HAP-1 (cell line): ENCODE results near the gene EML1.

Experiments
- DNase-seq, 2 experiments: peaks; one replicate each; pipeline ENCODE4 v3.0.0-alpha.2; 2016 to 2020; ENCODE audit warnings: low spot score in 2 of 2
- H3K27me3 ChIP-seq: fragments of 250-450 bp; sonication (Bioruptor Pico); 2 replicates; pipeline ENCODE4 v1.5.1; 2020; ENCODE audit warnings: low read depth, mild to moderate bottlenecking, moderate library complexity
- H3K36me3 ChIP-seq: fragments of 250-450 bp; sonication (Bioruptor Pico); replicated peaks from 2 replicates; pipeline ENCODE4 v1.5.1; 2020; ENCODE audit warnings: mild to moderate bottlenecking
- H3K4me1 ChIP-seq: fragments of 250-450 bp; sonication (Bioruptor Pico); 2 replicates; pipeline ENCODE4 v1.5.1; 2020; ENCODE audit warnings: mild to moderate bottlenecking
- H3K4me3 ChIP-seq: fragments of 250-450 bp; sonication (Bioruptor Pico); 2 replicates; pipeline ENCODE4 v1.5.1; 2020; ENCODE audit warnings: mild to moderate bottlenecking, moderate library complexity
- H3K9me3 ChIP-seq: fragments of 250-450 bp; sonication (Bioruptor Pico); 2 replicates; pipeline ENCODE4 v1.5.1; 2020; ENCODE audit warnings: mild to moderate bottlenecking, moderate library complexity
- in situ Hi-C: fragments of 300-500 bp; cut with MboI; formaldehyde crosslinking; loops from 3 replicates; pipeline ENCODE4 v1.14.3; 2020; ENCODE audit warnings: low sequenced_read_pairs, inconsistent platforms, mixed read lengths

Gene EML1

GRCh38 chr14:99852578-99852977 lies 59.4 kb downstream of the EML1 start:
- Histone ChIP-seq H3K4me3 (no peak overlapping the region), H3K27me3 (no peaks in the 10 kb centered on the region), H3K36me3 (no peaks in the 10 kb centered on the region), H3K4me1 (no peaks in the 10 kb centered on the region), H3K9me3 (no peaks in the 10 kb centered on the region)
- no peak for DNase-seq
- in situ Hi-C loops, result no loop called here

DNA sequence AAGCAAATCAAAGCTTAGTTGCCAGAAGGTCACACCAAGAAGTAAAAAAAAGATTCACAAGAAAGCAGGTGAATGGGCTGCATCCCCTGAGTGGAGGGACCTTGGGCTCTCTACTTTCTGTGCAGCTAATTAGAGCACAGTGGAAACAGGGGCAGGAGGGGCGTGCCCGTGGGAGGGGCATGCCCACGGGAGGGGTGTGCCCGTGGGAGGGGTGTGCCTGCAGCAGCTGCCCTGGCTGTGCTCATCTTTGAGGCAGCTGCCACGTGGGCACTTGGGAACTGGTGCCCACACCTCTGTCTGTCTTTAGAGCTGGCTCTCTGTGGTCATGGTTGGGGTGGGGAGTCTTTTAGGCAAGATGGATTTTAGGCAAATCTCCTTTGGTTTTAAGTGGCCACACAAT lies 60.0 kb downstream of the EML1 start:
- in situ Hi-C loops, result no loop called here
- no peak for DNase-seq
- Histone ChIP-seq H3K36me3 (no peaks in the 10 kb centered on the region), H3K9me3 (no peaks in the 10 kb centered on the region), H3K4me1 (no peaks in the 10 kb centered on the region), H3K4me3 (no peak overlapping the region), H3K27me3 (no peaks in the 10 kb centered on the region)

DNA sequence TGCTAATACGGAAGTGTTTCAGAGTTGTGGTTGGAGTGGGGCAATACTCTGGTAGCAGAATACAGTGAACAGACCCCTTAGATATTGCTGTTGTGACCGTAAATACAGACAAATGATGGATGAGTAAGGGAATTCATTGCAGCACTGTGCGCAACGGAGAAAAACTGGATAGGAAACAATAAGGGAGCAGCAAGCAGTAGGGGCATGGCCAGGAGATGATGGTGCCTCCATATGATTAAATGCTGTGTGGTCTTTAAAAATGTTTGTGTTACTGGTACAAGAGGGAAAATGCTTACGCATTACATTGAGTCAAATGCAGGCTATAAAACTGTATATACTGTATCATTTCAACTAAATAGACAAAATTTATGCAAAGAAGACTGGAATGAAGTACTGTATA lies 61.6 kb downstream of the EML1 start:
- DNase-seq, result no peak
- in situ Hi-C loops, result no loop called here
- Histone ChIP-seq H3K36me3 (no peaks in the 10 kb centered on the region), H3K4me3 (no peak overlapping the region), H3K4me1 (no peaks in the 10 kb centered on the region), H3K27me3 (no peaks in the 10 kb centered on the region), H3K9me3 (no peaks in the 10 kb centered on the region)

DNA sequence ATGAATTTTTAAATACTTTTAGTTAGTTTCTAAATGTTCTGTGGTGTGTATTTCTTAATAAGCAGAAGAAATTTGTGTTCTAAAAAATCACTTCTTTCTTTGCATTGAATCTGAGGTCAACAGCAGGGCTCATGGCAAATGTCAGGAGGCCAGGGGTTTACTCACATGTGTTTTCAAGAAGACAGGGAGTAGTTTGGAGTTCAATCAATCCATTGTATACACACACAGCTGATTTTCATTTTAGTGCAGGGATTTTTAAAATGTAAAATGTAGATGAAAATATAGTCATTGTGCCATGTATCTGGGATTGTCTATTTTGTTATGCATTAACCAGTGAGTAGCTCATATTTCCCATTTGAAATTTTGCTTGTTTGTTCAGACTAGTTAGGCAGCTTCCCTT lies 62.1 kb downstream of the EML1 start:
- no peaks in the 10 kb centered on the region for H3K27me3 ChIP-seq
- no peak for DNase-seq
- no peaks in the 10 kb centered on the region for H3K9me3 ChIP-seq
- H3K36me3 ChIP-seq, result no peaks in the 10 kb centered on the region
- no peak overlapping the region for H3K4me3 ChIP-seq
- no peaks in the 10 kb centered on the region for H3K4me1 ChIP-seq
- in situ Hi-C loops, result no loop called here

GRCh38 chr14:99857551-99857950 lies 64.3 kb downstream of the EML1 start:
- Histone ChIP-seq H3K27me3 (no peaks in the 10 kb centered on the region), H3K4me3 (no peak overlapping the region), H3K36me3 (no peaks in the 10 kb centered on the region), H3K4me1 (no peaks in the 10 kb centered on the region), H3K9me3 (no peaks in the 10 kb centered on the region)
- no peak for DNase-seq
- in situ Hi-C loops, result no loop called here

DNA sequence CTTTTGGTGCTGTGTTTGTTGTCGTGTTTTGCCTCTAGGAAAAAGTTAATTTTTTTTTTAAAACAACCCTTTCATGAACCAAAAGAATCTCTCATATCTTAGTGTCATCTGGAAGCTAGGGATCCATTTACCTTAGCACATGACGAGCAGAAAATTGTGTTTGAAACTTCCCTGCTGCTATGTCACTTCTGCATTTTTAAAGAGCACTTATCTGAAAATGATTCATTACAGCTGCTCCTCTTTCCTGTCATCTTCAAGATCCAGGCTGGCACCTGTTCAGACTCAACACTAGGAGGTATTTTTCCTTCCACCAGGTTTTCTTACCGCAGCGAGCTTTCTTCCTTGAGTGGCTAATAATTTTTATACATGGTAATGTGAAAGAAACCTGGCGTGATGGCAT lies 67.0 kb downstream of the EML1 start:
- H3K27me3 ChIP-seq, result no peaks in the 10 kb centered on the region
- no peaks in the 10 kb centered on the region for H3K36me3 ChIP-seq
- no peak overlapping the region for H3K4me3 ChIP-seq
- in situ Hi-C loops, result no loop called here
- no peak for DNase-seq
- no peaks in the 10 kb centered on the region for H3K9me3 ChIP-seq
- peaks cover 9% of the 10 kb centered on the region for H3K4me1 ChIP-seq

GRCh38 chr14:99862136-99862535 lies 68.9 kb downstream of the EML1 start:
- no peak for DNase-seq
- in situ Hi-C loops, result no loop called here

DNA sequence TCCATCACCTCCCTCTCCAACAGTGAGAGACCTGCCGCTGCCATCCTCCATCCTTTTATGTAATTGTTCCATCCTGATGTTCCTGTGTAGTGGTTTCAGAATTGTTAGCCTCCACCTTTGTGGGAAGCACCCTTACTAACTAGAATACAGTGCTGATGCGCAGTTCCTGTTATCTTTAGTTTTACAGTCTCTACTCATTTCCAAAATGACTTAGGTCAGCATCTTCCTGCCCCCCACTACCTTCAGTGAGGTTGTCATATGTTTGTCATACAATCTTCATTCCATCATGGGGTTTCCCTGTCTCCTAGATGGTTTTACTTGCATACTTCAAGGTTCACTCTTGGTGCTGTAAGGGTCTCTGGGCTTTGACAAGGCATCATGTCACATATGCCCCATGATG lies 69.8 kb downstream of the EML1 start:
- Histone ChIP-seq H3K9me3 (no peaks in the 10 kb centered on the region; the same call in 1 of the 2 replicates), H3K4me1 (peaks cover 9% of the 10 kb centered on the region), H3K4me3 (no peak overlapping the region), H3K27me3 (no peaks in the 10 kb centered on the region), H3K36me3 (no peaks in the 10 kb centered on the region)
- DNase-seq, result no peak
- in situ Hi-C loops, result no loop called here

More at GRCh38 chr14:99862136-99862535, 68.9 kb downstream of the EML1 start:
- Histone ChIP-seq H3K9me3 (no peaks in the 10 kb centered on the region; the same call in 1 of the 2 replicates), H3K4me1 (peaks cover 9% of the 10 kb centered on the region), H3K27me3 (no peaks in the 10 kb centered on the region), H3K36me3 (no peaks in the 10 kb centered on the region), H3K4me3 (no peak overlapping the region)

DNA sequence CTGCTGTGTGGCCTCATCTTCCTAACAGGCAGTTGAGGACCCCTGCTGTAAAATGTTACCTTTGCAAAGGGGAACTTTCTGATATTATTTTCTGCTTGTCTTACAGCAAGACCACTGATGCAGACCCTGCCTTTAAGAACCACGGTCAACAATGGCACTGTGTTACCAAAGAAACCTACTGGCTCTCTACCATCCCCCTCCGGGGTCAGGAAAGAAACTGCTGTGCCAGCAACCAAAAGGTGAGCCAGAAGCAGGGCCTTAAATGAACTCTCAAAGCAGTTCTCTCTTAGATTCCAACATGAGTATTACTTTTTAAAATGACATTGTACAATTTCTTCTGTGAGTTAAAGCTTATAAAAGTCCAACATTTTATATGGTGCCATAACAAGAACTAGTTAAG lies 72.2 kb downstream of the EML1 start:
- H3K4me1 ChIP-seq, result peaks cover 9% of the 10 kb centered on the region
- H3K9me3 ChIP-seq, result no peaks in the 10 kb centered on the region; the same call in 1 of the 2 replicates
- H3K36me3 ChIP-seq, result no peaks in the 10 kb centered on the region
- no peak for DNase-seq
- no peak overlapping the region for H3K4me3 ChIP-seq
- in situ Hi-C loops, result no loop called here
- no peaks in the 10 kb centered on the region for H3K27me3 ChIP-seq

DNA sequence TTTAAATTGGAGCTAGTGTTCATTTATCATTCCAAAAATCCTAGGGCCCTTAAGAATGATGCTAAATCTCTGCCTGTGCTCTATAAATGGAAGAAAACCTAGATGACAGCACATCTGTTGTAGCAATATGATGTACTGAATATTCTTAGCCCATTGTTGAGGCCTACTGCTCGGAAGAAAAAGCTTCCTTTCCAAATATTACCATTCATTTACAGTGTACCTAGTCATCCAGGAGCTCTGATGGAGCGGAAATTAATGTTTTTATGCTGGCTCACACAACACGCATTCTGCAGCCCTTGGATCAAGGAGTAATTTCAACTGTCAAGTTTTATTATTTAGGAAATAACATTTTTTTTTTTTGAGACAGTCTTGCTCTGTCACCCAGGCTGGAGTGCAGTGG lies 77.4 kb downstream of the EML1 start:
- no peak for DNase-seq
- in situ Hi-C loops, result no loop called here

DNA sequence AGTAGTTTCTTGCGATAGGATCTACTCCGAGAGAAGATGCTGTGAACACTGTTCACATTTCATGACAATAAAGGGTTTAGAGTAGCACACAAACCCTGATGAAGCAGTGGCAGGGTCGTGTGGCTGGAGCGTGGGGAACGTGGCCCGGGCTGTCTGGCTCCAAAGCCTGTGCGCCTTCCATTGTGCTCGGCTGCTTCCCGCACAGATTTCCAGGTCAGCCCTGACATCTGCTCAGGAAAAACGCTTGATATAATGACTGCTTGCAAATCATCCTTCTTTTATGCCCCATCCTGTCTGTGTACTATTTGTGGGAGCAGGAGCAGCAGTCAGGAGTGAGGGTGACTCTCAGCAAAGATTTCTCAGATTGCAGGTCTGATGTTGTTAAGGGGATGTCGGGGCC lies 78.6 kb downstream of the EML1 start:
- in situ Hi-C loops, result no loop called here
- no peaks in the 10 kb centered on the region for H3K27me3 ChIP-seq
- no peak for DNase-seq
- H3K9me3 ChIP-seq, result no peaks in the 10 kb centered on the region
- no peak overlapping the region for H3K4me3 ChIP-seq
- peaks cover 26% of the 10 kb centered on the region for H3K4me1 ChIP-seq
- no peaks in the 10 kb centered on the region for H3K36me3 ChIP-seq

More for the DNA sequence above, 77.4 kb downstream of the EML1 start:
- no peaks in the 10 kb centered on the region for H3K27me3 ChIP-seq
- H3K4me1 ChIP-seq, result peaks cover 26% of the 10 kb centered on the region
- no peaks in the 10 kb centered on the region for H3K36me3 ChIP-seq
- H3K9me3 ChIP-seq, result no peaks in the 10 kb centered on the region; the same call in 1 of the 2 replicates
- H3K4me3 ChIP-seq, result no peak overlapping the region

DNA sequence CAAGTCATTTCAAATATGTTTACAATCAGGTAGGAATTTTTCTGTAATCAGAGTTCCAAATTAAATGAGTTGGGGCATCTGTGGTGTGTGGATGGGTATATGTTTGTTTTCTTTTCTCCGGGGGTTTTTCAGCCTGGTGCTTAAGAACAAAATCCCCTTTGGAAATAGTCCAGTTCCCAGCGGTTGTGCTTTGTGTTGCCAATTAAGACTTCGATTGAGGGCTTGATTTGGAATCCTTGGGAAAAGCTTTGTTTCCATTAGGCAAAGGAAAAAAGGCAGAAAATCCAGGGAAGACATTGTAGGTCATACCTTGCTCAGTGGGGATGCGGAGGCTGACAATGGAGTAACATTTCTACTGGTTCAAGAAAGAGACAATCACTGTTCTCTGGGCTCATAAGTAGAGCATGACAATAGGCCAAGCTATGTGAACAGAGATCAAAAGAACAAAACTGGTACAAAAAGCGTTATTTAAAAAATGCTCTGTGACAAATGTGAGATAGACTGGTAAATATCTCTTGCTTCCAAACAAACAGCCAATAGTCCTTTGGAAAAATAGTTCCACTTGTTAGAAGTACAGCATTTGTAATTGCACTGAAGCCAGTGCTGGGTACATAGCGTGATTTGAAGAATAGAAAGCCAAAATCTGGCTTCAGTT lies 79.7 kb downstream of the EML1 start:
- no peaks in the 10 kb centered on the region for H3K36me3 ChIP-seq
- no peak overlapping the region for H3K4me3 ChIP-seq

DNA sequence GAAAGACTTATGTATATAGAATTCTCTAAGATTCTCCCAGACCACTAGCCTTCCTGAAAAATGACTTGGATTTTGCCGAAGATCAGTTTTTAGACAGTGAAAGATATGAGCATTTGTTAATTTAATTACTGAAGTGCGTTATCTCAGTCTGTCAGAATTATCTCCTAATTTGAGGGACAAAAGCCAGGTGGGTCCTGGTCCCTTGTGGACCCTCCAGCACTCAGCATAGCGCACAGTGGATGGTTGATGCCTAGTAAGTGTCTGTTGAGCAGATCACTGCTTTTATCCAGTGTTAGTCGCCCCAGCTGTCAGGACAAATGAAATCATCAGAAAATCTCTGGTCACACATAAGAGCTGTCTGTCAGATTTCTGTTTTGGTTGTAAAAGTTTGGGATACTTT lies 80.4 kb downstream of the EML1 start:
- DNase-seq, result no peak
- H3K4me1 ChIP-seq, result peaks cover 26% of the 10 kb centered on the region
- H3K9me3 ChIP-seq, result no peaks in the 10 kb centered on the region
- no peaks in the 10 kb centered on the region for H3K36me3 ChIP-seq
- in situ Hi-C loops, result no loop called here
- no peak overlapping the region for H3K4me3 ChIP-seq
- no peaks in the 10 kb centered on the region for H3K27me3 ChIP-seq

More for the DNA sequence above, 79.7 kb downstream of the EML1 start:
- in situ Hi-C loops, result no loop called here
- no peaks in the 10 kb centered on the region for H3K9me3 ChIP-seq
- H3K4me1 ChIP-seq, result peaks cover 26% of the 10 kb centered on the region
- H3K27me3 ChIP-seq, result no peaks in the 10 kb centered on the region
- DNase-seq, result peak; percentile 65 to 86

- H3K36me3 ChIP-seq, result no peaks in the 10 kb centered on the region
- in situ Hi-C loops, result no loop called here
- peaks cover 27% of the 10 kb centered on the region for H3K4me1 ChIP-seq
- peak in 1 of 2 experiments; percentile 14 for DNase-seq
- no peaks in the 10 kb centered on the region for H3K27me3 ChIP-seq
- H3K4me3 ChIP-seq, result no peak overlapping the region
- H3K9me3 ChIP-seq, result no peaks in the 10 kb centered on the region
These were observed 81.1 kb downstream of the EML1 start for GRCh38 chr14:99874306-99874705.

GRCh38 chr14:99875421-99875820 lies 82.2 kb downstream of the EML1 start:
- Histone ChIP-seq H3K4me1 (peaks cover 30% of the 10 kb centered on the region), H3K9me3 (no peaks in the 10 kb centered on the region), H3K27me3 (no peaks in the 10 kb centered on the region), H3K4me3 (no peak overlapping the region), H3K36me3 (no peaks in the 10 kb centered on the region)
- peak in 1 of 2 experiments; percentile 22 for DNase-seq
- in situ Hi-C loops, result no loop called here
